GM19467 (cell line): ENCODE data around the gene GRWD1.
"Not testable (repeated sequence)": the region's sequence is repeated elsewhere in the genome, so short reads cannot be mapped to it uniquely, and the experiment has no call there.

Experiments used
- ATAC-seq: cut with Tn5 transposase; IDR thresholded peaks from one replicate; pipeline ENCODE4 v1.9.1; 2021; ENCODE audit warnings: mild to moderate bottlenecking, moderate library complexity; ENCODE audit not compliant: unreplicated experiment

GRWD1 gene

DNA sequence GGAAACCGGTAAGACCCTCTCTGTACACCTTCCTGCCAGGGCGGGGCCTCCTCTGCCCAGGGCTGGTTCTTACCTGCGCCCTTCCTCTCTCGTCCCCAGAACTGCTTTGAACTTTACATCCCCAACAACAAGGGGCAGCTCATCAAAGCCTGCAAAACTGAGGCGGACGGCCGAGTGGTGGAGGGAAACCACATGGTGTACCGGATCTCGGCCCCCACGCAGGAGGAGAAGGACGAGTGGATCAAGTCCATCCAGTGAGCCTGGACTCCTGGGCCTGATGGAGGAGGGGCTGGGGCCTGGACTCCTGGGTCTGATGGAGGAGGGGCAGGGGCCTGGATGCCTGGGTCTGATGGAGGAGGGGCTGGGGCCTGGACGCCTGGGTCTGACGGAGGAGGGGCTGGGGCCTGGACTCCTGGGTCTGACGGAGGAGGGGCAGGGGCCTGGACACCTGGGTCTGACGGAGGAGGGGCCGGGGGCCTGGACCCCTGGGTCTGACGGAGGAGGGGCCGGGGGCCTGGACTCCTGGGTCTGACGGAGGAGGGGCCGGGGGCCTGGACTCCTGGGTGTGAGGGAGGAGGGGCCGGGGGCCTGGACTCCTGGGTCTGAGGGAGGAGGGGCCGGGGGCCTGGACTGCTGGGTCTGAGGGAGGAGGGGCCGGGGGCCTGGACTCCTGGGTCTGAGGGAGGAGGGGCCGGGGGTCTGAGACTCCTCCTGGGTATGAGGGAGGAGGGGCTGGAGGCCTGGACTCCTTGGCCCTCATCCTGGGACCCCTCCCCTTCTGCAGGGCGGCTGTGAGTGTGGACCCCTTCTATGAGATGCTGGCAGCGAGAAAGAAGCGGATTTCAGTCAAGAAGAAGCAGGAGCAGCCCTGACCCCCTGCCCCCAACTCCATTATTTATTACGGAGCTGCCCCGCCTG lies 32.8 kb downstream of the GRWD1 start:
- ATAC-seq, result no peak

DNA sequence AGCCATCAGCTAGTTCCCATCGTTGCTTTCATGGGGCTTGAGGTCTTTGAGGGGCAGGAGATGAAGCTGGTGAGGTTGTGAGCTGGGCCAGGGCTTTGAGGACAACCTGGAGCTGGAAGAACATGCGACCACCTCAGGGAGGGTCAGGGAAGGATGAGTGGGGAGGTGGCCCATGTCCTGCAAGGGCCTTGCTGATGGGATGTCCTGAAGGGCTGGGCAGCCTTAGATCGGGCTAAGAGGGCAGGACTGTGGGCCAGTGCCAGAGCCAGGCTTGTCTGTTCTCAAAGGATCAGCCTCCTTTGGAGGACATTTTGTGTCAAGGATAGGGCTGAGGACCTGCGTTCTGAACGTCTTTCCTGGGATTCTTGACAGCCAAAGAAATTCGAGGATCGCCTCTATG lies 33.9 kb downstream of the GRWD1 start:
- ATAC-seq, result no peak

DNA sequence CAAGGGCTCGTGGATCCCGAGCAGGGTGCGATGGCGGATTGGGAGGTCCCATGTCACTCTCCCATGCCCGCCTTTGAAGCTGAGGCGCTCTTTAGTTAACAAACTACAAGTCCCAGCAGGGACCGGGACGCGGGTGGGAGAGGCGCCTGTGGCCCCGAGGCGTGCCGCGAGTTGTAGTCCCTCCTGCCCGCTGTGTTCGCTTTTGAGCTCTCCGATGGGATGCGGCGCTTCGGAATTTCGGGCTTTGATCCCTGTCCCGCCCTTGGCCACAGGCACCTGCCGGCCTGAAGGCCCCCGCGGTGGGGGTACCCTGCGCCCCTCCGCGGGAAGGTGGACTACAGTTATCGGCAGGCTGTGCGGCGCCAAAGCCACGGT lies 34.4 kb downstream of the GRWD1 start:
- ATAC-seq, result no peak

DNA sequence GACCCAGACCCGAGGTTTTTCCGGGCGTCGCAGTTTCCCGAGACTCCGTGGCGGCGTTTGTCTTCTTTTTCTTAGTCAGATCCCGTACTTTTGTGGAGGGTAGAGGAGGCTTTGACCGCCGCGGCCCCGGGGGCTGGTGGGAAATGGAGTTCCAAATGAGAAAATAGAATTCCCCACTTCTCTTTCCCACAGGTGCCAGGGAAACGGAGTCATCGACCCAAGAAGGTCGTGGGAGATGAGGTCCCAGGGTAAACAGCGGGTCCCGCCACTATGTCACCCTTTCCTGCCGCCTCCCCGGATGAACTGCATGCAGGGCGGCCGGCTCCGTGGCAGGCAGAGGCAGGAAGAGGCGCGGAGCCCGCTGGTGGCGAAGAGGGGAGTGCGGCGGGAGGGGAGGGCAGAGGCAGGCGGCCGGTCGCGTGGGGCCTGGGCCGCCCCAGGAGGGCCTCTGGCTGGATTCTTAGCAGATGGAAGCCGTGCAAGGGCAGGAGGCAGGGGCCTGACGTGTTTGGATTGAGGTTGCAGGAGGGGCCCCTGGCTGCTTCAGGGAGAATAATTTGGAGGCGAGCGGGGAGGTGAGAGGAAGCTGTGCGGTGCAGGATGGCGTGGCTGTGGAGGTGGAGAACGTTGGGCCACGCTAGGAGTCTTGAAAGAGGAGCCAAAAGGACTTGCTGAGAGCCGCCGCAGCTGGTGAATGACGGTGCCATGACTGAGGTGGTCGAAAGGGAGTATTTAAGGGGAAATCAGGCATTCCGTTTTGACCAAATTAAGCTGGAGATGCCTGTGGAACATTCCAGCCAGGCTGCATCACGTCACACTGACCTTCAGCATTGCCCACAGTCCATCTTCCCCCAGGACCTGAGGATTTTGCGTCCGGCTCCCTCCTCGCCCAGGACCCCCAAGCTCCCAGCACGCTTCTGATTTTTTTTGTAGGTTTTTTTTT lies 35.0 kb downstream of the GRWD1 start:
- ATAC-seq, result no peak

DNA sequence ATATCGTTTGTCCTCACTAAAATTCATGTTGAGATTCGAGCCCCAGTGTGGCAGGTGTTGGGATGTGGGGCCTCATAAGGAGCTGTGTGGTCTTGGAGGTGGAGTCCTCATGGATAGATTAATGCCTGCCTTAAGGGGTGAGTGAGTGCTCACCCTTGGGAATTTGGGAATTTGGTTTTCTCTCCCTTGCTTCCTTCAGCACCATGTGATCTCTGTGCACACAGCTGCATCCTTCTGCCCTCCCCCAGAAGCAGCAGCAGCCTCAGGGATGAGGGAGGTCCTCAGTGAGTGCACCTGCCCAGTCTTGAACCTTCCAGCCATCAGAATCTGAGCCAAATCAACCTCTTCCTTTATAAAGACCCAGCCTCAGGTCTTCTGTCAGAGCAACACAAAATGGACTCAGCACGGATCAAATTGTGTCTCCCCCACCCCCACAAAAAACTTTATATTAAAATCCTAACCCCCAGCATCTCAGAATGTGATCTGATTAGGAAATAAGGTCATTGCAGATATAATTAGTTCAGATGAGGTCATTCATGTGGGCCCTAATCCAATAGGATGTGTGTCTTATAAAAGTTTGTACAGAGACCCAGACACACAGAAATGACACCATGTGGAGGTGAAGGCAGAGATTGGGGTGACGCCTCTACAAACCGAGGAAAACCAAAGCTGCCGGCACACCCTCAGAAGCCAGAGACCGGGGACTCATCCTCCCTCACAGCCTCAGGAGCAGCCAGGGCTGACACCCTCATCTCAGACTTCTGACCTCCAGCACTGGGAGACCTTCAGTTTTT lies 36.3 kb downstream of the GRWD1 start:
- no peak for ATAC-seq

DNA sequence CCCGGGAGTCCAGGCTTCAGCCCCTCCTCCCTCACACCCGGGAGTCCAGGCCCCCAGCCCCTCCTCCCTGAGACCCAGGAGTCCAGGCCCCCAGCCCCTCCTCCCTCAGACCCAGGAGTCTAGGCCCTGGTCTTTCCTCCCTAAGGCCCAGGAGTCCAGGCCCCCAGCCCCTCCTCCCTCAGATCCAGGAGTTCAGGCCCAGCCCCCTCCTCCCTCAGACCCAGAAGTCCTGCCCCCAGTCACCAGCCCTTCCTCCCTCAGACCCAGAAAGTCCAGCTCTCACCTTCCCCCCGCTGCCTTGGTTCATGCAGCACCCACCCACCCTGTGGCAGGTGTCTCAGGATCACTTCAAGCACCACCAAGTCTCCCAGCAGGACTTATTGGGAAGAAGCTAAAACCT lies 37.5 kb downstream of the GRWD1 start:
- no peak for ATAC-seq

DNA sequence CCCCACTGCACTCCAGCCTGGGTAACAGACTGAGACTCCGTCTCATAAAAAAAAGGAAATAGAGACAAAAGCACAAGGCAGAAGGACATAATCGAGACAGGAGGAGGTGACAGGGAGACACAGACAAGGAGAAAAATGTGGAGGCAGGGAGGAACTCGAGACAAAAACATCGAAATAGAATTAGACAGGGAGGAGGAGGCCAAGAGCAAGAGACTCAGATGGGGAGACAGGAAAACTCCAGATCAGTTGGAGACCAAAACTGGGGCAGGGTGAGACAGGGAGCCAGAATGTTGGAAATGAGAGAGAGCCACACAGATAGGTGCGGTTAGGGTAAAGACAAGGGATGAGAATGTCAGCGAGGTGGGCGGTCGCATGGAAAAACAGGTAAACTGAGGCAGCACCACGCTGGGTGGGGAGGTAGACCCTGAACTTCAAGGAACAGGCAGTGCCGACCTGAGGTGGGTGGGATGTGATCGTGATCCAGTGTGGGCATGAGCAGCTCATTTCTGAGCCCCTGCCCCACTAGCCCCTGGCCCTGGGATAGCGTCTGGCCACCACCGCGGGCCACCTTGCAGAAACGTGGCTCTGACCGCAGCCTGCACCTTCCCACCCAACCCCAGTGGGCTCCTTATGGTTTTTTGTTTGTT lies 38.6 kb downstream of the GRWD1 start:
- ATAC-seq, result no peak

DNA sequence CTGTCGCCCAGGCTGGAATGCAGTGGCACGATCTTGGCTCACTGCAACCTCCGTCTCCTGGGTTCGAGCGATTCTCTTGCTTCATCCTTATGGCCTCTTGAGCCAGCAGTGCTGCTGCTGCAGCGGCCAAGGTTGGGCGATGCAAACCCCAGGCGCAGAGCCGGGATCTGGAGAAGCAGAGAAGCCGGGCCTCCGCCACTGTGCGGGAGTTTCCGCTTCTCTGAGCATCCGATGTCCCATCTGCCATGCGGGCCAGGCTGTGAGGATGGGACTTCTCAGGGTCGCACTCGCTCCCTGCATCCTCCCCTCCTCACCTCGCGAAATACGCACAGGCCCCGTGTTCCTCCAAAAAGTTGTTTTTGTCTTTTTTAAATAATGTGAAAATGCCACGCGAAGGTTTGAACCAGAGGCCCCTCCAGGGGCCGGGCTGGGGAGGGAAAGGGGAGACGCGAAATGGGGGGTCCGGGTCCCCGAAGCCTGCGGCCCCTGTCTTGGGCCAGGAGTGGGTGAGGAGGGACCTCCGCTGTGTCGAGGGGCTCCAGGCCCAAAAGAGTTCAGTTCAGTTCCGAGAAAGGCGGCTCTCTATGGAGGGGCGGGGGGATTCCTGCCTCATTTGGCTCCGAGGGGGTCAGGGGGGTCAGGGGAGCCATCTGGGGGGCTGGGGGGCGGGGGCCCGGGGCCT lies 39.3 kb downstream of the GRWD1 start:
- ATAC-seq, result no peak

DNA sequence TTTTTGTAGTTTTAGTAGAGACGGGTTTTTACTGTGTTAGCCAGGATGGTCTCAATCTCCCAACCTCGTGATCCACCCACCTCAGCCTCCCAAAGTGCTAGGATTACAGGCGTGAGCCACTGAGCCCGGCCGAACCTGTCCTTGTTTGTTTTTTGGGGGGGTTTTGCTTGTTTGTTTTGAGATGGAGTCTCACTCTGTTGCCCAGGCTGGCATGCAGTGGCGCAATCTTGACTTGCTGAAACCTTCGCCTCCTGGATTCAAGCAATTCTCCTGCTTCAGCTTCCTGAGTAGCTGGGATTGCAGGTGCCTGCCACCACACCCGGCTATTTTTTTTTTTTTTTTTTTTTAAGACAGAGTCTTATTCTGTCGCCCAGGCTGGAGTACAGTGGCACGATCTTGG lies 40.9 kb downstream of the GRWD1 start:
- ATAC-seq, result not testable (repeated sequence)

DNA sequence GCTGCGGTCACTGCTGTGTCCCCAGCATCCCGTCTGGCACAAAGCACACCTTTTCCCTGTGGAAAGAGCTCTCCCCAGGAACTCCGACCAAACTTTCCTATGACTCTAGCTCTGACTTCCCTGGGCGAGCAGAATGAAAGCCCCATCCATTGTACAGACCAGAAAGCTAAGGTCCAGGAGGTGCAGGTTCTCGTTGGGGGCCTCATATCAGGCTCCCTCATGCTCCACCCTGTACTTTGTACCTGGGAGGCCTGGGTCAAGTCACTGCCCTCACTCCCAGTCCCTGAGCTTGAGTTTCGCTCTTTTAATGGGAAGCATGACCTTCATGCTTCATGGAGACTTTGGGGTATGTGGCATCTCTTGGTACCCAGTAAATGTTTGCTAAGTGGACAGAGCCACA lies 41.8 kb downstream of the GRWD1 start:
- ATAC-seq, result no peak

DNA sequence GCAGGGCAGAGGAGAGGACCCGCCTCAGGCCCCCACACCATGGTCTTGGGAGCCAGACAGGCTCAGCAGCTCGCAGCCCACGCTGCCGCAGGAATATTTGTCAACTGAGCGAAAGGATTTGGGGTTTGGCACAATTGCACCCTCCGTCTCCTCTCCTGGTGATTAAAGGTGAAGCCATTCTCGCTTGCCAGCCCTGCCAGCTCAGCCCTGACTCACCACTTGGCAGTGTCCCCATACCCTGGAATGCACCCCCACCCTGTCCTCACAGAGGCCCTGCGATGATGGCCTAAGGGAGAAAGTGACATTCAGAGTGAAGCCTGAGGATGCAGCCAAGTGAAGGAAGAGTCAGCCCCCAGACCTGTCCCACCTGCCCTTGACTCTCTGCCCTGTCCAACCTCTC lies 42.2 kb downstream of the GRWD1 start:
- ATAC-seq, result no peak

DNA sequence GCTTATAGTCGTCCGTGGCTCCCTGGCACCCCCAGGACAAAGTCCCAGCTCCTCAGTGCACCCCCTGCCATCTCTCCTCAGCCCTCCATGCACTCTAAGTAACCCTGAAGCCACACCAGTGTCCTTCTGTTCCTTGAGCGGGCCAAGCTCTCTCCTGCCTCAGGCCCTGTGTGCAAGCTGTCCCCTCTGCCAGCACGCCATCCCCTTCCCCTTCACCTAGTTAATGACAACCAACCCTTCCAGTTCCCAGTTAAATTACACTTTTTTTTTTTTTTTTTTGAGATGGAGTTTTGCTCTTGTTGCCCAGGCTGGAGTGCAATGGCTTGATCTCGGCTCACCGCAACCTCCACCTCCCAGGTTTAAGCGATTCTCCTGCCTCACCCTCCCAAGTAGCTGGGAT lies 42.7 kb downstream of the GRWD1 start:
- not testable (repeated sequence) for ATAC-seq

DNA sequence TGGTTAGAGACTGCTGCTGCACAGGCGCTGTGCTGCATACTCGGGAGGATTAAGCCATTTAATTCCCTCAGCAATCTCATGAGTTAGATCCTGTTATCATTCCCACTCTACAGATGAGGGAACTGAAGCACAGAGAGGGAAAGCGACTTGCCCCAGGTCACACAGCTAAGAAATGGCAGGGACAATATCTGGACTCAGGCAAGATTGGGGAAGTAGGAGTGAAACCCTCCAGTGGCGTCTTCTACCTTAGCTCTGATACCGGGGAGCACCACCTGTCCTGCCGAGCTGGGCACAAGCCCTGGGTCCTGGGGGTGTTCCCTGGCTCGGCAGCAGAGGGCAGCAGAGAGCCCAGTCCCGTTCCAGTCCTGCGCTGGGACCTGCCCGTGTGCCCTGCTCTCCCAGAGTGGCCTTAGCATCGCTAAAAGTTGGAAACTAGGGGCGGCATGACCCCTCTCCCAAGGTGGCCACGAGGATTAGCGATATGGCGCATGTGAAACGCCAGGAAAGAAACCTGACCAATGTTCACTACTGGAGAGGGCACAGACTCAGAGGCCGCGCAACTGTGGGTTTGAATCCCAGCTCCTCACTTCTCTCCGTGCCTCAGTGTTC lies 43.9 kb downstream of the GRWD1 start:
- peak; percentile 37 for ATAC-seq

DNA sequence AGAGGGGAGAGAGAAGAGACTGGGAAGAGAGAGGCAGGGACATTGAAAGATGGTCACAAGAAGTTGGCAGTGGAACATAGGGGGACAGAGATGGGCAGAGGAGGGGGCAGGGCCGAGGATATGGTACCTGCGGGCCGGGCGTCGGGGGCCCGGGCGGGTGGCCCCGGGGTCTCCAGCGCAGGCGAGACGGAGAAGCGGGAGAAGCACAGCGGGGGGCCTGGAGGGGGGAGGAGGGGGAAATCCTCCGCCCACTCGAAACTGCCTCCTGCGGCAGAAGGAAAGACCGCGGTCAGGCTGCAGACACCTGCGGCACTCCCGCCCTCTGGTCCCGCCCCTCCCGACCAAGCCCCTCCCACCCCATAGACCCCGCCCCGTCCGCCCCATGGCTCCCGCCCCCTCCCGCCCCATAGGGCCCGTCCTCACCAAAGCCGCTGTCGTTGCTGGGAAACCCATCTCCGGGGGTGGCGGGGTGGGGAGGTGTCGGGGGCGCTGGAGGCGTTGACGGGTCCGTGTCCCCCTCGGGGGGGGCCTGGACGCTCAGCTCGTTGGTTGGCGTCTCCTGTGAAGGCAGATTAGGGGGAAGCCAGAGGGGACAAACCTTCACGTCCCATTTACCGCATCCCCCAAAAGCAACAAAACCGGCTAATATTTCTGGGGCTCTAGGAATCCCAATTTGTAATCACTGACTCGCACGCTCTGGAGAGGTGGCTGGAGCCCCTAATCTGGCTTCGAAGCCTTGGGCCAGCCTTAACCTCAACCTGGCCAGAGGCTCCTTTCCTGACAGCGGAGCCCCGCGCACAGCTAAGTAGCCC lies 45.4 kb downstream of the GRWD1 start:
- no peak for ATAC-seq

DNA sequence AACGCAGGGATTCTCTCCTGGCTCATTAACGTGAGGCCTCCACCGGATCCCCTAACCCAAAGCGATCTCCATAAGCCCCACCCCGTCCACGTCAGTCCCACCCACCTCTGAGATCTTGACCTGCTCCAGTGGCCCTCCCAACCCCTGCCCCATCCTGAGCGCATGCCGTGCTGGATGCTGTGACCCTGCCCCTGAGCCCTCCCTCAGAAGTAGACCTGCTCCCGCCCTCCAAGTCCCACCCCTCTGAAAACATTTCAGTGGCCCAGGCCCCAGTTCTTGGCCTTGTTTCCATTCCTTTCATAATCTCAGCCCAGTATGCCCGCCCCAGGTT lies 46.0 kb downstream of the GRWD1 start:
- ATAC-seq, result no peak

DNA sequence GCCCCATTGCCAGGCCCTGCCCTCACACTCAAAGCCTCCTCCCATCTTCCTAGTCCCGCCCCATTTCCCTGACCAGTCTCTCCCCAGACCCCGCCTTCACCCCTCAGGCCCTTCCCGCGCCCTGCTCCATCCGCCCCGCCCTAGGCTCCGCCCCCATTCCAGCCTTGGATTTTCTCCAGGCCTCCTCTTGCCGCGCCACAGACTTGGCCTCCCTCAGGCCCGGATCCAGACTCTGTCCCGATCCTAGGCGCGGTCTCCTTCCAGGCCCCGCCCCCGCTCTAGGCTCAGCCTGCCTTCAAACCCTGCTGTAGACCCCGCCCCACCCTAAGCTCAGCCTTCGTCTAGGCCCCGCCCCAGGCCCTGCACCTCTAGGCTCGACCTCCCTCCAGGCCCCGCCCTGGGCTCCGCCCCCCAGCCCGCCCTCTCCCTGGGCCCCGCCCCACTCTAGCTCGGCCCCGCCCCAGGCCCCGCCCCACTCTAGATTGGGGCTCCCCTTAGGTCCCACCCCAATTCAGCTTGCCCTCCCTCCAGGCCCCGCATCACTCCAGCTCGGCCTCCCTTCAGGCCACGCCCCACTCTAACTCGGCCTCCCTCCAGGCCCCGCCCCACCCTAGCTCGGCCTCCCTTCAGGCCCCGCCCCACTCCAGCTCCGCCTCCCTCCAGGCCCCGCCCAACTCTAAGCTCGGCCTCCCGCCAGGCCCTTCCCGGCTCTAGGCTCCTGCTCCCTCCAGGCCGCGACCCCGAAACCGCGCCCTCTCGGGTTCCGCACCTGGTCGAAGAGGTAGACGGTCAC lies 47.3 kb downstream of the GRWD1 start:
- peak; percentile 57 for ATAC-seq

DNA sequence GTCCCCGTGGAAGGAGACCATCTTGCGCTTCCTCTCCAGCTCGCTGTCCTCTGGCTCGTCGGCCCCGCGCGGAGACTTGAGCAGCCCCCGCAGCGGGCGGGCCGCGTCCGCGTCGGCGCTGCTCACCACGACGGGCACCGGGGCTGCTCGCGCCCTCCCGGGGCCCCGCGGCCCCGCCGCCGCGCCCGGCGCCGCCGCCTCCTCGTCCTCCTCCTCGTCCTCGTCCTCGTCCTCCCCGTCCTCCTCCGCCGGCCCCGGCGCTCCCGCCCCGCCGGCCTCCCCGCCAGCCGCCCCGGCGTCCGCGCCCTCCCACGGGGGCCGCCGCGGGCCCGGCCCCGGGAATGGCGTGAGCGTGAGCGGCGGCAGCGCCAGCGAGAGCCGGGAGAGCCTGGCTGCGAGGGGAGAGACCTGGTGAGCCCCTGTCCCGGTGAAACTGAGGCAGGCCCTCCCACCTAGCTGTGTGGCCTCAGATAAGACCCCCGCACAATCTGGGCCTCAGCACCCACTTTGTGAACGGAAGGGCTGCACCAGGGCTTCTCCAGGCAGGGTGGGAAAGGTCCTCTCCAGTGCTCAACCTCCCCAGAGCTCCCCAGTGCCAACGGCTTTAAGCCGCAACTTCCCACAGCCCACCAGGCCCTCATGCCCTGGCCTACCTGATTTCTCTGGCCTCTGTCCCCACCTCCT lies 48.1 kb downstream of the GRWD1 start:
- ATAC-seq, result no peak

DNA sequence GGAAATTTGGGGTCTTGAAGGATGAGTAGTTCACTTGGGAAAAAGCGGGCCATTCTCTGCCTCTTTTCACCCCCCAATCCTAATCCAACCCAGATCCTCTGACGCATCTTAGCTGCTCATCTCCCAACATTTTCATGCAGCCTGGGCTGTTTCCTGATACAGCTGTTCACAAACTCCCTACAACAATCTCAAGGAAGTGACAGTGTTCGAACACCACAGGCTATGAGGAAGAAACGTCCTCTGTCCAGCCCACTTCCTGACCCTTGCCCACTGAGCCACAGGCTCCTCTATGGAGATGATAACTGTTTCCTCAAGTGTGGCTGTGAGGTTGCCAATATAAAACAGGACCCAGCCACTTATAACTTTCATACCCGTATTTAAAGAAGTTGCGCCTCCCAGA lies 49.6 kb downstream of the GRWD1 start:
- no peak for ATAC-seq
